OCI-LY3 (cell line): Measurements from ENCODE around the gene TLCD1.

Experiments used
- CTCF ChIP-seq: fragments of 200-600, 300-600 bp; sonication (generic); IDR thresholded peaks from 2 replicates; pipeline ENCODE4 v1.5.1; 2014; ENCODE audit warnings: antibody characterized with exemption, low read length, low read depth
- EZH2phosphoT487 ChIP-seq: fragments of 200-600 bp; shearing (Covaris generic); IDR thresholded peaks from 2 replicates; pipeline ENCODE4 v1.6.1; 2018; ENCODE audit warnings: antibody characterized with exemption, mixed run types, low read depth

GRCh38 chr17:28723159-28723835 lies 2.7 kb downstream of the TLCD1 start:
- TF ChIP-seq CTCF = no peak
- no peak for TF ChIP-seq EZH2phosphoT487
